ENCODE results near the gene ATL2.

Gene ATL2

DNA sequence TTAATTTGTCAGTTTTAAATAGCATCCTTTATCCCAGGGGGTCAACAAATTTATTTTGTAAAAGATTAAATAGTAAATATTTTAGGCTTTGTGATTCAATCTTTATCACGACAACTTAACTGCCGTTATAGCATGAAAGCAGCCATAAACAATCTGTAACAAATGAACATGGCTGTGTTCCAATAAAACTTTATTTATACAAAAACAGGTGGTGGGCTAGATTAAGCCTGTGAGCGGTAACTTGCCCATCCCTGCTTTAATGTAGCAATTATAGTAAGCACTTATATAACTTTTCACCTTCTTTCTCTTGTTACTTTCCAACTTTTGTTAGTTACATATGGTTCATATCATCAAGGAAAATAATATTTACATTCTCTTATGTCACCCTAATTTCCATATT, 121.9 kb downstream of the ATL2 start:
- TF ChIP-seq, protein P1, sequence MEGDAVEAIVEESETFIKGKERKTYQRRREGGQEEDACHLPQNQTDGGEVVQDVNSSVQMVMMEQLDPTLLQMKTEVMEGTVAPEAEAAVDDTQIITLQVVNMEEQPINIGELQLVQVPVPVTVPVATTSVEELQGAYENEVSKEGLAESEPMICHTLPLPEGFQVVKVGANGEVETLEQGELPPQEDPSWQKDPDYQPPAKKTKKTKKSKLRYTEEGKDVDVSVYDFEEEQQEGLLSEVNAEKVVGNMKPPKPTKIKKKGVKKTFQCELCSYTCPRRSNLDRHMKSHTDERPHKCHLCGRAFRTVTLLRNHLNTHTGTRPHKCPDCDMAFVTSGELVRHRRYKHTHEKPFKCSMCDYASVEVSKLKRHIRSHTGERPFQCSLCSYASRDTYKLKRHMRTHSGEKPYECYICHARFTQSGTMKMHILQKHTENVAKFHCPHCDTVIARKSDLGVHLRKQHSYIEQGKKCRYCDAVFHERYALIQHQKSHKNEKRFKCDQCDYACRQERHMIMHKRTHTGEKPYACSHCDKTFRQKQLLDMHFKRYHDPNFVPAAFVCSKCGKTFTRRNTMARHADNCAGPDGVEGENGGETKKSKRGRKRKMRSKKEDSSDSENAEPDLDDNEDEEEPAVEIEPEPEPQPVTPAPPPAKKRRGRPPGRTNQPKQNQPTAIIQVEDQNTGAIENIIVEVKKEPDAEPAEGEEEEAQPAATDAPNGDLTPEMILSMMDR (IDR thresholded peaks at IDR 0.05) = no peak
- no peak for TF ChIP-seq ZFX (IDR thresholded peaks at IDR 0.05; ENCODE audit: borderline replicate concordance)

DNA sequence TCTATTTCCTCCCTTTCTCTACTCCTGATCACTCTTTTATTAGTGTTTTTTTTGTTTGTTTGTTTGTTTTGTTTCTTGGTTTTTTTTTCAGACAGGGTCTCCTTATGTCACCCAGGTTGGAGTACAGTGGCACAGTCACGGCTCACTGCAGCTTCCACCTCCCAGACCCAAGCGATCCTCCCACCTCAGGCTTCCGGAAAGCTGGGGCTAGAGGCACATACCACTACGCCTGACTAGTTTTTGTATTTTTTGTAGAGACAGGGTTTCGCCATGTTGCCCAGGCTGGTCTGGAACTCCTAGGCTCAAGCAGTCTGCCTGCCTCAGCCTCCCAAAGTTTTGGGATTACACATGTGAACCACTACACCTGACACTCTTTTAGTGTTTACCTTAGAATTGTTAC, 122.3 kb downstream of the ATL2 start:
- no peak overlapping the region for H3K27ac ChIP-seq
- TF ChIP-seq, protein P1 (IDR thresholded peaks at IDR 0.05) = no peak
- TF ChIP-seq ZFX (IDR thresholded peaks at IDR 0.05; ENCODE audit: borderline replicate concordance) = no peak

More for the DNA sequence above, 121.9 kb downstream of the ATL2 start:
- no peak overlapping the region for H3K27ac ChIP-seq

DNA sequence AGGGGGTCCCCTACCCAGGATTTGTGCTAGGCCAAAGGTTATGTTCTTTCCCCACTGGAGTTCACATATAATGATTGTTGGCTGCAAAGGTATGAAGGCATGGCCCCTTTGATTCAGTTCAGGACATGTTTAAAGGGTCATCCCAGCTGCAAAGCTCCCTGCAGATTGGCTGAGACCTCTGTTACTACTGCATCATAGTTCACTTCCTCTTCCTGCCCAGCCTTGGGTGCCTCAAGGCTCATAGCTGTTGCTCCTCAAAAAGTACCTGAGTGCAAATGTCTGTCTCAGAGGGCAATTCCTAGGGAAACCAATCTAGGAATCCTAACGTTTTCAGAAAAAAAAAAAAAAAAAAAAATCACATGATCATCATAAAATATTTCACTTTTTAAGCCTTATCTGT, 125.1 kb downstream of the ATL2 start:
- TF ChIP-seq, protein P1 (IDR thresholded peaks at IDR 0.05) = no peak
- no peak for TF ChIP-seq ZFX (IDR thresholded peaks at IDR 0.05; ENCODE audit: borderline replicate concordance)

DNA sequence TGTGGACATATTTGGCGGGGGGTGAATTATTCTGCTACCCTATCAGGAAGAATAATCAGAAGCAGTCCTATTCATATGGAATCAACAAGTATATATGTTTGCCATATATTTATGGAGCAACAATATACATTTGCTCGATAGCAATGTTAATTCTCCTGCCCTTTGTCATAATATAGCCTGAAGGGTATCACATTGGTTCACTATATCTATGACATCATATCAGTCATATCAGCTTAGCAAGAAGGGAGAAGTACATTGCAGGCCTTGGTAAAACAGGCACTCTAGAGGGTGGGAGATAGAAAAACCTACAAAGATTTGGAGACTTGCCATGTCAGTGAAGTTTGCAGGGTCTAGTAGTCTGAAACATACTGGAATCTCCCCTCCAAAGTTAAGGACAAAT, 128.4 kb downstream of the ATL2 start:
- no peak overlapping the region for H3K27ac ChIP-seq
- TF ChIP-seq, protein P1 (IDR thresholded peaks at IDR 0.05) = no peak
- TF ChIP-seq ZFX (IDR thresholded peaks at IDR 0.05; ENCODE audit: borderline replicate concordance) = no peak

More for the DNA sequence above, 125.1 kb downstream of the ATL2 start:
- no peak overlapping the region for H3K27ac ChIP-seq

DNA sequence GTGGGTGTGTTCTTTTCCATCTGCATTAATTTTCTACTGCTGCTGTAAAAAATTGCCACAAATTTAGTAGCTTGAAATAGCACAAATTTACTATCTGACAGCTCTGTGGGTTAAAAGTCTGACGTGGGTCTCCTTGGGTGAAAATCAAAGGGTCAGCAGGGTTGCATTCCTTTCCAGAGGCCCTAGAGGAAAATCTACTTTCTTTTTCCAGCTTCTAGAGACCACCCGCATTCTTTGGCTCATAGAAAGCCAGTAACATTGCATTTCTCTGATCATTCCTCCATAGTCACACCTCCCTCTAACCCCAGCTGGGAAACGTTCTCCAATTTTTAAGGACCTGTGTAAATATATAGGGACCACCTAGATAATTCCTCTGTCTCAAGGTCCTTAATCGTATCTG, 128.8 kb downstream of the ATL2 start:
- TF ChIP-seq ZFX (IDR thresholded peaks at IDR 0.05; ENCODE audit: borderline replicate concordance) = no peak
- TF ChIP-seq, protein P1 (IDR thresholded peaks at IDR 0.05) = no peak
- H3K27ac ChIP-seq = no peak overlapping the region

DNA sequence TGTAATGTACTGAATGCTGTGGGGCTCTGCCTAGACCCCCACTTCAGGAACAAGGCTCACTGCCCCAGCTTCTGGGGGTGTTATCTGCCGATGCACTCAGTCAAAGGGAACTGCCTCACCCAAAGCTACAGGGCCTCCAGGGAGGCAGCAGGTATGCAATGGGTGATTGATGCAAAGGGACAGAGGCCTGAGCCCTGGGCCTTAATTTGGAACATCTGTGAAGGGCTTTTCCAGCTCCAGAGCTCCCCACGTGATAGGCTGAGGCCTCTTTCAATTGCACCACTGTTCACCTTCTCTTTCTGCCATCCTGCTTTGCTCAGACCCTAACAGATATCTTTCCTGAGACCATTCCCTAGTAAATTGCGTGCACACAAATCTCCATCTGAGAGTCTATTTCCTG, 131.0 kb downstream of the ATL2 start:
- TF ChIP-seq, protein P1 (IDR thresholded peaks at IDR 0.05) = no peak
- no peak for TF ChIP-seq ZFX (IDR thresholded peaks at IDR 0.05; ENCODE audit: borderline replicate concordance)
- no peak overlapping the region for H3K27ac ChIP-seq

DNA sequence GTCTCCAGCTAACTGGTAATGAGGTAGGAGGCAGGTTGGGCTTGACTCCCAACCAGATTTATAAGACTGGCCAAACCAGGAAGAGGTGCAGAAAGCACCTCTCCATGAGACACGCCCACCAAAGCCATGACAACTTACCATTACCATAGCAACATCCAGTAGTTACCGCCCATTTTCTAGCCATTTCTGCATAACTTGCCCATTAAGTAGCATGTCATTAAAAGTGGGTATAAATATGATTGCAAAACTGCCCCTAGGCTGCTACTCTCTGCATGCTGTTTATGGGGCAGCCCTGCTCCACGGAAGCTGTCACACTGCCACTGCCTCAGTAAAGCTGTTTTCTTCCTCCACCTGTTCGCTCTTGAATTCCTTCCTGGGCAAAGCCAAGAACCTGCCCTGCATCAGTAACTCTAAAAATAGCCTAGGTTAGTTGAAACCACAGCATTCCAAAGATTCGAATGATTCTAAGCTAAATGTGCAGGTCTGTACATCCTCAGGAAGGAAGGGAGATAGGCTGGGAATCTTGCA, 131.9 kb downstream of the ATL2 start:
- no peak overlapping the region for H3K27ac ChIP-seq
- TF ChIP-seq ZFX (IDR thresholded peaks at IDR 0.05; ENCODE audit: borderline replicate concordance) = no peak
- TF ChIP-seq, protein P1 (IDR thresholded peaks at IDR 0.05) = no peak
